ENCODE data around the gene U2AF2.
A peak's percentile ranks its signal among the peaks of the same experiment; 100 is the strongest.

U2AF2 gene

GRCh38 chr19:55687281-55688201 lies 32.7 kb downstream of the U2AF2 start:
- no peak for TF ChIP-seq CTCF (conservative IDR thresholded peaks at IDR 0.05)
- peak overlapping the region; percentile 19; the same call in 1 of the 2 replicates for H3K27ac ChIP-seq

GRCh38 chr19:55688422-55689218 lies 33.8 kb downstream of the U2AF2 start:
- no peak for TF ChIP-seq CTCF (conservative IDR thresholded peaks at IDR 0.05)
- no peak overlapping the region; the same call in 1 of the 2 replicates for H3K27ac ChIP-seq

- TF ChIP-seq CTCF (conservative IDR thresholded peaks at IDR 0.05): no peak
- no peak overlapping the region for H3K27ac ChIP-seq
Observed at GRCh38 chr19:55689411-55690108, 34.7 kb downstream of the U2AF2 start.

- H3K27ac ChIP-seq: no peak overlapping the region
- TF ChIP-seq CTCF (conservative IDR thresholded peaks at IDR 0.05): no peak
Observed at GRCh38 chr19:55690109-55690768, 35.4 kb downstream of the U2AF2 start.

GRCh38 chr19:55690769-55691545 lies 36.1 kb downstream of the U2AF2 start:
- TF ChIP-seq CTCF (conservative IDR thresholded peaks at IDR 0.05): no peak
- H3K27ac ChIP-seq: no peak overlapping the region

- TF ChIP-seq CTCF (conservative IDR thresholded peaks at IDR 0.05): no peak
- no peak overlapping the region for H3K27ac ChIP-seq
Observed at GRCh38 chr19:55691561-55692481, 37.0 kb downstream of the U2AF2 start.
